HepG2 (cell line): ENCODE measurements around the gene SH3BP2. TPM values are rescaled to one million over a fixed set of nuclear protein-coding genes. Genes with fewer than 3 reads are reported as not detected.
A peak's percentile ranks its signal among the peaks of the same experiment; 100 is the strongest.

Experiments used
- AGO1 ChIP-seq: fragments of 200-400 bp; formaldehyde crosslinking; IDR thresholded peaks from 2 replicates; pipeline ENCODE4 v1.6.1; 2017; ENCODE audit warnings: mild to moderate bottlenecking, low read depth, low read length, moderate library complexity; ENCODE audit not compliant: poor library complexity, severe bottlenecking
- CENPX ChIP-seq: sonication (generic); formaldehyde crosslinking; IDR thresholded peaks from 2 replicates; pipeline ENCODE4 v1.9.0; 2021; ENCODE audit warnings: mild to moderate bottlenecking, missing genetic modification reagents, moderate library complexity
- GFI1 ChIP-seq: sonication (generic); formaldehyde crosslinking; IDR thresholded peaks from 2 replicates; pipeline ENCODE4 v1.5.0; 2020; ENCODE audit warnings: missing genetic modification reagents, mild to moderate bottlenecking, borderline replicate concordance
- ISL2 ChIP-seq: sonication (generic); formaldehyde crosslinking; IDR thresholded peaks from 2 replicates; pipeline ENCODE4 v1.5.0; 2020; ENCODE audit warnings: missing genetic modification reagents
- NCOA2 ChIP-seq: sonication (generic); formaldehyde crosslinking; IDR thresholded peaks from 2 replicates; pipeline ENCODE4 v1.8.0; 2022; ENCODE audit warnings: inconsistent platforms
- NCOR1 ChIP-seq: fragments of 200-600 bp; sonication (generic); IDR thresholded peaks from 2 replicates; pipeline ENCODE4 v1.7.0; 2017; ENCODE audit warnings: antibody characterized with exemption, low read length, borderline replicate concordance
- NR2F6 ChIP-seq, 2 experiments: IDR thresholded peaks; 2 replicates each; pipeline ENCODE4 v1.6.1; 2016; ENCODE audit warnings: antibody characterized with exemption in 1 of 2, mild to moderate bottlenecking in 1 of 2
- PAXIP1 ChIP-seq: sonication (generic); formaldehyde crosslinking; conservative IDR thresholded peaks from 2 replicates; pipeline ENCODE4 v1.4.0; 2020; ENCODE audit warnings: mild to moderate bottlenecking, missing genetic modification reagents, moderate library complexity
- RARA ChIP-seq: IDR thresholded peaks from 2 replicates; pipeline ENCODE4 v1.6.1; 2016; ENCODE audit warnings: missing genetic modification reagents, missing compliant biosample characterization
- RORA ChIP-seq: sonication (generic); formaldehyde crosslinking; IDR thresholded peaks from 2 replicates; pipeline ENCODE4 v1.5.0; 2020; ENCODE audit warnings: mild to moderate bottlenecking, missing genetic modification reagents, moderate library complexity
- RXRB ChIP-seq: IDR thresholded peaks from 2 replicates; pipeline ENCODE4 v1.6.1; 2016; ENCODE audit warnings: borderline replicate concordance, missing genetic modification reagents, missing compliant biosample characterization
- SAP130 ChIP-seq: IDR thresholded peaks from 2 replicates; pipeline ENCODE4 v1.6.1; 2016; ENCODE audit warnings: low read depth
- SOX6 ChIP-seq, 2 experiments: fragments of 450-650 bp in 1 of 2; sonication (generic) in 1 of 2; formaldehyde crosslinking in 1 of 2; IDR thresholded peaks; 2 replicates each; pipeline versions ENCODE4 v1.4.0 to v1.6.1; 2017 to 2020; ENCODE audit warnings: antibody characterized with exemption in 1 of 2, mild to moderate bottlenecking in 1 of 2, missing genetic modification reagents in 1 of 2
- SP4 ChIP-seq: sonication (generic); formaldehyde crosslinking; IDR thresholded peaks from 2 replicates; pipeline ENCODE4 v1.8.1; 2023; ENCODE audit warnings: mild to moderate bottlenecking, missing genetic modification reagents
- TAF1 ChIP-seq: sonication (generic); formaldehyde crosslinking; IDR thresholded peaks from 2 replicates; pipeline ENCODE4 v1.4.0; 2020; ENCODE audit warnings: missing genetic modification reagents
- TRIM24 ChIP-seq: sonication (generic); formaldehyde crosslinking; IDR thresholded peaks from 2 replicates; pipeline ENCODE4 v1.8.0; 2022; ENCODE audit warnings: mild to moderate bottlenecking, missing genetic modification reagents
- XRCC5 ChIP-seq: fragments of 200-400 bp; formaldehyde crosslinking; optimal IDR thresholded peaks from 2 replicates; pipeline ENCODE3; 2017; ENCODE audit warnings: mild to moderate bottlenecking, low read length
- ZBTB37 ChIP-seq: sonication (generic); formaldehyde crosslinking; IDR thresholded peaks from 2 replicates; pipeline ENCODE4 v1.4.0; 2020; ENCODE audit warnings: mild to moderate bottlenecking, missing genetic modification reagents
- ZBTB8A ChIP-seq: sonication (generic); formaldehyde crosslinking; IDR thresholded peaks from 2 replicates; pipeline ENCODE4 v1.4.0; 2020; ENCODE audit warnings: mild to moderate bottlenecking, low read depth, missing genetic modification reagents, borderline replicate concordance
- ZGPAT ChIP-seq: IDR thresholded peaks from 2 replicates; pipeline ENCODE4 v1.6.1; 2016; ENCODE audit warnings: mild to moderate bottlenecking
- ZNF331 ChIP-seq: sonication (generic); formaldehyde crosslinking; IDR thresholded peaks from 2 replicates; pipeline ENCODE4 v1.4.0; 2020; ENCODE audit warnings: missing genetic modification reagents
- ZNF432 ChIP-seq: sonication (generic); formaldehyde crosslinking; IDR thresholded peaks from 2 replicates; pipeline ENCODE4 v1.5.0; 2020; ENCODE audit warnings: missing genetic modification reagents, mild to moderate bottlenecking, borderline replicate concordance
- ZNF83 ChIP-seq: sonication (generic); formaldehyde crosslinking; IDR thresholded peaks from 2 replicates; pipeline ENCODE4 v1.4.0; 2020; ENCODE audit warnings: missing genetic modification reagents, mild to moderate bottlenecking, borderline replicate concordance
- ZNF841 ChIP-seq: sonication (generic); formaldehyde crosslinking; IDR thresholded peaks from 2 replicates; pipeline ENCODE4 v1.8.1; 2023; ENCODE audit warnings: missing genetic modification reagents, borderline replicate concordance
- polyA plus RNA-seq, 8 experiments: library from polyadenylated mRNA; depleted of rRNA in 3 of 8; stranded (reverse) in 7 of 8; unstranded in 1 of 8; fragments of >200 nt; fragmentation: Illumina TruSeq in 4 of 8; extraction: Trizol in 4 of 8; gene quantifications; 2 replicates each; pipeline versions ENCODE4 v1.2.1 to v1.2.3, GENCODE V29; 2011 to 2016; ENCODE audit warnings: low read depth in 4 of 8, missing spikeins in 1 of 8, mixed read lengths in 1 of 8; ENCODE audit not compliant: insufficient read depth in 1 of 8
- total RNA-seq, 5 experiments: library from RNA; depleted of rRNA; stranded (reverse); fragments of >200 nt; fragmentation: Illumina TruSeq; extraction: Trizol; gene quantifications; 2 replicates each; pipeline ENCODE4 v1.2.3, GENCODE V29; 2016; ENCODE audit warnings: low read depth in 1 of 5

The SH3BP2 gene
- total and polyA plus RNA-seq, 2 of the 13 experiments (the other 11 are each of a cell fraction or from before 2014, with no cell fraction given) = 16.9 to 34.5 TPM

- TF ChIP-seq PAXIP1 (0 out of 2 replicates have a peak, but pooled peaks have one; percentile 38), ZGPAT (CRISPR knock-in tag) (0 out of 2 replicates have a peak, but pooled peaks have one; percentile 35), RARA (CRISPR knock-in tag) (peak; percentile 64), ISL2 (CRISPR knock-in tag) (0 out of 2 replicates have a peak, but pooled peaks have one; percentile 16), RXRB (CRISPR knock-in tag) (peak; percentile 45; the same call in 1 of the 2 replicates), ZBTB37 (no peak), ZNF331 (CRISPR knock-in tag) (peak; percentile 41; the same call in 1 of the 2 replicates), XRCC5 (no peak), RORA (no peak), ZNF432 (CRISPR knock-in tag) (no peak), SAP130 (peak; percentile 50), TAF1 (no peak), ZNF841 (no peak), NR2F6 (IDR thresholded peaks at IDR 0.05) (peak; percentile 81), NR2F6 (CRISPR knock-in tag; IDR thresholded peaks at IDR 0.05) (peak; percentile 92), CENPX (CRISPR knock-in tag) (no peak), AGO1 (no peak), NCOA2 (CRISPR knock-in tag) (peak; percentile 61), ZNF83 (CRISPR knock-in tag) (no peak), SP4 (CRISPR knock-in tag) (no peak), NCOR1 (peak; percentile 53; the same call in 1 of the 2 replicates), TRIM24 (CRISPR knock-in tag) (no peak), ZBTB8A (CRISPR knock-in tag) (no peak), SOX6 (IDR thresholded peaks at IDR 0.05) (no peak), SOX6 (CRISPR knock-in tag; IDR thresholded peaks at IDR 0.05) (no peak), GFI1 (CRISPR knock-in tag) (no peak)
Measured at GRCh38 chr4:2855584-2855983, 62.7 kb downstream of the SH3BP2 start (continued).
